ENCODE data around the gene PPP2R1B. TPM values are rescaled to one million over a fixed set of nuclear protein-coding genes. Genes with fewer than 3 reads are reported as not detected.
"Not testable (repeated sequence)": the region's sequence is repeated elsewhere in the genome, so short reads cannot be mapped to it uniquely, and the experiment has no call there.

Gene PPP2R1B
- total RNA-seq, 2 experiments from 2014 or later, result 34.5 to 39.2 TPM

GRCh38 chr11:111774955-111775710 lies 8.9 kb upstream of the PPP2R1B start:
- ChIA-PET CTCF (interaction anchor here (3.0 kb wide), 1 partner anchor 188 kb away, joined by 32 read pairs; no protein-coding TSS in a partner anchor), POLR2A (no interaction called here)
- TF ChIP-seq, protein P1, sequence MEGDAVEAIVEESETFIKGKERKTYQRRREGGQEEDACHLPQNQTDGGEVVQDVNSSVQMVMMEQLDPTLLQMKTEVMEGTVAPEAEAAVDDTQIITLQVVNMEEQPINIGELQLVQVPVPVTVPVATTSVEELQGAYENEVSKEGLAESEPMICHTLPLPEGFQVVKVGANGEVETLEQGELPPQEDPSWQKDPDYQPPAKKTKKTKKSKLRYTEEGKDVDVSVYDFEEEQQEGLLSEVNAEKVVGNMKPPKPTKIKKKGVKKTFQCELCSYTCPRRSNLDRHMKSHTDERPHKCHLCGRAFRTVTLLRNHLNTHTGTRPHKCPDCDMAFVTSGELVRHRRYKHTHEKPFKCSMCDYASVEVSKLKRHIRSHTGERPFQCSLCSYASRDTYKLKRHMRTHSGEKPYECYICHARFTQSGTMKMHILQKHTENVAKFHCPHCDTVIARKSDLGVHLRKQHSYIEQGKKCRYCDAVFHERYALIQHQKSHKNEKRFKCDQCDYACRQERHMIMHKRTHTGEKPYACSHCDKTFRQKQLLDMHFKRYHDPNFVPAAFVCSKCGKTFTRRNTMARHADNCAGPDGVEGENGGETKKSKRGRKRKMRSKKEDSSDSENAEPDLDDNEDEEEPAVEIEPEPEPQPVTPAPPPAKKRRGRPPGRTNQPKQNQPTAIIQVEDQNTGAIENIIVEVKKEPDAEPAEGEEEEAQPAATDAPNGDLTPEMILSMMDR (IDR thresholded peaks at IDR 0.05), result no peak
- Mint-ChIP-seq H3K27me3 (no peaks in the 10 kb centered on the region), H3K36me3 (ENCODE audit: low read depth) (no peaks in the 10 kb centered on the region), H3K9me3 (no peaks in the 10 kb centered on the region), H3K4me1 (ENCODE audit: low read depth) (no peaks in the 10 kb centered on the region), H3K4me3 (no peak overlapping the region), H3K27ac (no peak overlapping the region)
- ATAC-seq (ENCODE audit: poor library complexity), result no peak
- Histone ChIP-seq H3K27me3 (ENCODE audit: control insufficient read depth in 1 of 2, insufficient read depth in 2 of 2, low read length in 2 of 2) (no peaks in the 10 kb centered on the region), H3K9me3 (ENCODE audit: control insufficient read depth in 1 of 2, insufficient read depth in 1 of 2, low read length in 2 of 2) (no peaks in the 10 kb centered on the region), H3K27ac (ENCODE audit: low read depth in 1 of 2, low read length in 2 of 2) (no peak overlapping the region), H3K4me1 (ENCODE audit: insufficient read depth, low read length) (no peaks in the 10 kb centered on the region), H3K36me3 (ENCODE audit: insufficient read depth, low read length) (no peaks in the 10 kb centered on the region), H3K4me3 (ENCODE audit: low read length) (no peak overlapping the region)
- intact Hi-C loops (cut with DNase I, micrococcal nuclease), result loop anchor here (5.0 kb wide), 2 partner anchors 67 to 173 kb away; partner anchors contain the start of gene SIK2 (in 1 of the 2)
- DNase-seq, result no peak

GRCh38 chr11:111772535-111772934 lies 6.3 kb upstream of the PPP2R1B start:
- no peak overlapping the region for H3K4me3 ChIP-seq (ENCODE audit: low read length)
- H3K27me3 ChIP-seq (ENCODE audit: control insufficient read depth in 1 of 2, insufficient read depth in 2 of 2, low read length in 2 of 2), result no peaks in the 10 kb centered on the region
- ChIA-PET CTCF (no interaction called here), POLR2A (no interaction called here)
- Mint-ChIP-seq H3K9me3 (no peaks in the 10 kb centered on the region), H3K4me3 (no peak overlapping the region), H3K36me3 (ENCODE audit: low read depth) (no peaks in the 10 kb centered on the region), H3K27me3 (no peaks in the 10 kb centered on the region), H3K4me1 (ENCODE audit: low read depth) (no peaks in the 10 kb centered on the region), H3K27ac (no peak overlapping the region)
- H3K36me3 ChIP-seq (ENCODE audit: insufficient read depth, low read length), result no peaks in the 10 kb centered on the region
- ATAC-seq (ENCODE audit: poor library complexity) (no peak), DNase-seq (no peak)
- no peaks in the 10 kb centered on the region for H3K4me1 ChIP-seq (ENCODE audit: insufficient read depth, low read length)
- H3K9me3 ChIP-seq (ENCODE audit: control insufficient read depth in 1 of 2, insufficient read depth in 1 of 2, low read length in 2 of 2), result no peaks in the 10 kb centered on the region
- TF ChIP-seq, protein P1 (IDR thresholded peaks at IDR 0.05), result no peak
- H3K27ac ChIP-seq (ENCODE audit: low read depth in 1 of 2, low read length in 2 of 2), result no peak overlapping the region
- intact Hi-C loops (cut with DNase I, micrococcal nuclease), result no loop called here

GRCh38 chr11:111771205-111771604 lies 5.0 kb upstream of the PPP2R1B start:
- CTCF ChIA-PET, POLR2A ChIA-PET: not testable (repeated sequence)

More at GRCh38 chr11:111771205-111771604, 5.0 kb upstream of the PPP2R1B start:
- H3K36me3 ChIP-seq (ENCODE audit: insufficient read depth, low read length); H3K36me3 Mint-ChIP-seq (ENCODE audit: low read depth); H3K9me3 Mint-ChIP-seq; H3K27me3 Mint-ChIP-seq; H3K27me3 ChIP-seq (ENCODE audit: control insufficient read depth in 1 of 2, insufficient read depth in 2 of 2, low read length in 2 of 2); H3K27ac Mint-ChIP-seq; H3K4me3 ChIP-seq (ENCODE audit: low read length); H3K4me1 Mint-ChIP-seq (ENCODE audit: low read depth); DNase-seq; H3K9me3 ChIP-seq (ENCODE audit: control insufficient read depth in 1 of 2, insufficient read depth in 1 of 2, low read length in 2 of 2); ATAC-seq (ENCODE audit: poor library complexity); H3K4me1 ChIP-seq (ENCODE audit: insufficient read depth, low read length); intact Hi-C loops (cut with DNase I, micrococcal nuclease); H3K27ac ChIP-seq (ENCODE audit: low read depth in 1 of 2, low read length in 2 of 2): not testable (repeated sequence)
- peak overlapping the region; percentile 11 for H3K4me3 Mint-ChIP-seq

Measured in CD4-positive, alpha-beta T cell (primary cell).